Gastrocnemius medialis (tissue), 4 donors: ENCODE data around the gene FYB2. TPM values are rescaled to one million over a fixed set of nuclear protein-coding genes. Genes with fewer than 3 reads are reported as not detected.

Source experiments
- ATAC-seq, 2 donors: fragments of 150-250 bp; one replicate each; pipeline ENCODE4 v1.9.1; 2016
- DNase-seq, 2 donors: peaks; one replicate each; pipeline ENCODE4 v3.0.0-alpha.2; 2019
- H3K27ac ChIP-seq, 4 donors: fragments of 200-600 bp; sonication (generic); 1 replicate in 1 of 4; 2 replicates in 3 of 4; pipeline ENCODE4 v1.5.1; 2016 to 2018; ENCODE audit warnings: mild to moderate bottlenecking in 2 of 4, moderate library complexity in 1 of 4
- H3K27me3 ChIP-seq, 3 donors: fragments of 200-600 bp; sonication (generic) in 2 of 3; 1 replicate in 1 of 3; 2 replicates in 2 of 3; pipeline versions ENCODE4 v1.5.1 to v1.6.0; 2016 to 2019; ENCODE audit warnings: mild to moderate bottlenecking in 1 of 3, moderate library complexity in 1 of 3
- H3K36me3 ChIP-seq, 2 donors: fragments of 200-600 bp; sonication (generic) in 1 of 2; one replicate each; pipeline ENCODE4 v1.5.1; 2017 to 2018
- H3K4me1 ChIP-seq, 2 donors: fragments of 200-600 bp; sonication (generic) in 1 of 2; one replicate each; pipeline ENCODE4 v1.5.1; 2016 to 2017; ENCODE audit warnings: mild to moderate bottlenecking in 2 of 2
- H3K4me3 ChIP-seq, 4 donors: fragments of 200-600 bp; sonication (generic) in 3 of 4; 1 replicate in 1 of 4; 2 replicates in 3 of 4; pipeline ENCODE4 v1.5.1; 2016 to 2019; ENCODE audit warnings: mild to moderate bottlenecking in 2 of 4
- H3K9me3 ChIP-seq, 3 donors: fragments of 200-600 bp; sonication (generic) in 2 of 3; 1 replicate in 1 of 3; 2 replicates in 2 of 3; pipeline ENCODE4 v1.5.1; 2016 to 2019
- CTCF ChIP-seq, 5 experiments: fragments of 450-650 bp in 3 of 5; fragments of 200-600 bp in 2 of 5; sonication (generic) in 2 of 5; IDR thresholded peaks in 4 of 5; conservative IDR thresholded peaks in 1 of 5; 1 replicate in 4 of 5; 2 replicates in 1 of 5; pipeline ENCODE4 v1.5.1; 2016 to 2019; ENCODE audit warnings: antibody characterized with exemption in 5 of 5, mild to moderate bottlenecking in 3 of 5, moderate library complexity in 3 of 5
- POLR2A ChIP-seq, 2 donors: fragments of 450-650 bp; IDR thresholded peaks; one replicate each; pipeline ENCODE4 v1.6.1; 2017; ENCODE audit warnings: antibody characterized with exemption in 2 of 2, mild to moderate bottlenecking in 2 of 2, moderate library complexity in 2 of 2
- in situ Hi-C, 4 donors: fragments of 200-750 bp; cut with MboI; loops; one replicate each; pipeline versions ENCODE4 v1.15.0 to v1.8.0; 2017; ENCODE audit warnings: low sequenced_read_pairs in 4 of 4
- intact Hi-C: fragments of 100-400 bp; cut with DNase I; formaldehyde crosslinking; loops from one replicate; pipeline ENCODE4 v1.15.1; 2023; ENCODE audit warnings: low total_unique reads
- total RNA-seq, 4 donors: library from RNA; depleted of rRNA; stranded (reverse); fragments of >200 nt; gene quantifications; one replicate each; pipeline versions ENCODE4 v1.1.0 to v1.2.3, GENCODE V29; 2016

FYB2 gene
- 10 to 100 TPM in 1 of 4 donors, 1 to 10 TPM in 3; 1.0 to 14.2 (median 1.7) TPM for total RNA-seq

GRCh38 chr1:56819387-56819899 lies at the start of gene FYB2:
TSS of gene FYB2 (minus strand) at chr1:56819404. CDS start at chr1:56819290, 114 bp downstream.
- ATAC-seq (peak; percentile 2 to 12), DNase-seq (peak; percentile 4 to 32)
- peaks cover 27 to 37% of the 10 kb centered on the region in 2 donors for H3K4me1 ChIP-seq
- peak within 1 kb of the TSS; percentile 76 to 88 (median 81) for H3K27ac ChIP-seq
- intact Hi-C loops (loop anchor here (5.0 to 10.0 kb wide), 3 partner anchors 172 to 1535 kb away; partner anchors contain the start of gene PRKAA2), in situ Hi-C loops (no loop called here)
- H3K4me3 ChIP-seq: peak within 1 kb of the TSS in 3 of 4 donors; percentile 2 to 24 (median 16)
- H3K36me3 ChIP-seq: no peaks in the 10 kb centered on the region
- H3K27me3 ChIP-seq: no peaks in the 10 kb centered on the region
- TF ChIP-seq CTCF (IDR thresholded peaks at IDR 0.05 in 4 of 5, conservative IDR thresholded peaks at IDR 0.05 in 1 of 5) (no peak), POLR2A (IDR thresholded peaks at IDR 0.05) (no peak)
- no peaks in the 10 kb centered on the region for H3K9me3 ChIP-seq

- ATAC-seq: no peak
- TF ChIP-seq CTCF (IDR thresholded peaks at IDR 0.05 in 4 of 5, conservative IDR thresholded peaks at IDR 0.05 in 1 of 5): no peak
- TF ChIP-seq POLR2A (IDR thresholded peaks at IDR 0.05): no peak
- intact Hi-C loops: no loop called here
- no peak overlapping the region for H3K27ac ChIP-seq
- H3K27me3 ChIP-seq: no peaks in the 10 kb centered on the region
- H3K9me3 ChIP-seq: no peaks in the 10 kb centered on the region
- in situ Hi-C loops: no loop called here
- H3K4me3 ChIP-seq: no peak overlapping the region
- H3K36me3 ChIP-seq: no peaks in the 10 kb centered on the region
- no peaks in the 10 kb centered on the region for H3K4me1 ChIP-seq
- DNase-seq: no peak
These were observed 49.6 kb upstream of the FYB2 start for GRCh38 chr1:56868761-56869160.

DNA sequence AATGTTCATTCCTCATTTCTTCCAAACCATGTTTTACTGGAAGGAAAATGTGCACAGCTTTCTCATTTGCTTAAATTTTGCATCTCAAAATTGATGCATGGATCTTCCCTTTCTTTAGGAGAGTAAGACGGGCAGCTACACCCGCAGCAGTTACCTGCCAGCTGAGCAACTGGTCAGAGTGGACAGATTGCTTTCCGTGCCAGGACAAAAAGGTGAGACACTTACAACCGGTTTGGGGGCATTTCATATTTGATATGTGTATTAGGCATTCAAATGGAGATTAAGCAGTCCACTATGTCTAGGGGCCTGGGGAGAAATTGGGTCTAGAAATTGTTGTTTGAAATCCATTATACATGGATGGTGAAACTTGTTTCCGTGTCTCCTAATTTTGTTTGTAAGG lies 48.3 kb upstream of the FYB2 start:
- TF ChIP-seq CTCF (IDR thresholded peaks at IDR 0.05 in 4 of 5, conservative IDR thresholded peaks at IDR 0.05 in 1 of 5) (no peak), POLR2A (IDR thresholded peaks at IDR 0.05) (no peak)
- Histone ChIP-seq H3K4me3 (no peak overlapping the region), H3K27me3 (no peaks in the 10 kb centered on the region), H3K27ac (no peak overlapping the region), H3K36me3 (no peaks in the 10 kb centered on the region), H3K9me3 (no peaks in the 10 kb centered on the region), H3K4me1 (no peaks in the 10 kb centered on the region)
- ATAC-seq: no peak
- intact Hi-C loops (no loop called here), in situ Hi-C loops (no loop called here)
- no peak for DNase-seq

DNA sequence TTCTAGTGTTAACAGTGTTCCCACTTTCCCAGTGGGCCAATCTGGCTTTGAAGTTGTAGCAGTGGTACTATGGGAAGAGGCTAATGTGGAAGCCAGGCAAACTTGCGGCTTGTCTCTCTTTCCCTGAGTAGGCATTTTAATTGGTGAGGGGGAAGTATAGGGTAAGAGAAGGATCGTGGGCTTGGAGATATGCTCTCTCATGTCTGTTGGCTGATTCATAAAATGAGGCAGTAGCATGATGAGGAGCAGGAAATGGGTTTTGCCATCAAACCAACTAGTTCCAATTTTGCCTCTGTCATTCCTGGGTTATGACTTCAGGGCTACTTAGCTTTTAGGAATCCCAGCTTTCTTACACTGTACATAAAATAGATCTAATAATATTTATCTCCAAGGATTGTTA lies 47.5 kb upstream of the FYB2 start:
- no peaks in the 10 kb centered on the region for H3K9me3 ChIP-seq
- in situ Hi-C loops (no loop called here), intact Hi-C loops (no loop called here)
- TF ChIP-seq CTCF (IDR thresholded peaks at IDR 0.05 in 4 of 5, conservative IDR thresholded peaks at IDR 0.05 in 1 of 5) (no peak), POLR2A (IDR thresholded peaks at IDR 0.05) (no peak)
- H3K27me3 ChIP-seq: no peaks in the 10 kb centered on the region
- DNase-seq (no peak), ATAC-seq (no peak)
- H3K4me3 ChIP-seq: no peak overlapping the region
- H3K36me3 ChIP-seq: no peaks in the 10 kb centered on the region
- no peaks in the 10 kb centered on the region for H3K4me1 ChIP-seq
- H3K27ac ChIP-seq: no peak overlapping the region

DNA sequence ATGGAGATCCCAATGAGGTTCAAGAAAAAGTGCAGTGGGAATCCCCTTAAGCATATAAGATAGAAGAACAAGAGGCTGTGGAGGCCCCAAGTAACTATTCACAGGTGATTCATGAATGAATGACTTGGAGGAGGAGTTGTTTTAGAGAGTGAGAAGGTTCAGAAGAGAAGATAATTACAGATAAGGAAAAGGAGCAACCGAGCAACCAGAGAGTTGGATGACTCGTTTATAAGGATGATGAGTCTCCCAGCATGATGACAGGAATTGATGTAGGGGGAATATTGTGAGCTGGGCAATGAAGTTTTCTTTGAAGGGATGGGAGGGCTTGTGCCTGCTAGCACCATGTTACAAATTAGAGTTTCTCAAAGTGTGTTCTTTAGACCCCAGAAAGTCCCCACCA lies 45.2 kb upstream of the FYB2 start:
- Histone ChIP-seq H3K4me1 (no peaks in the 10 kb centered on the region), H3K9me3 (no peaks in the 10 kb centered on the region), H3K27me3 (no peaks in the 10 kb centered on the region), H3K27ac (no peak overlapping the region), H3K36me3 (no peaks in the 10 kb centered on the region), H3K4me3 (no peak overlapping the region)
- DNase-seq (no peak), ATAC-seq (no peak)
- TF ChIP-seq POLR2A (IDR thresholded peaks at IDR 0.05) (no peak), CTCF (IDR thresholded peaks at IDR 0.05 in 4 of 5, conservative IDR thresholded peaks at IDR 0.05 in 1 of 5) (no peak)
- intact Hi-C loops: no loop called here
- in situ Hi-C loops: no loop called here
